HCT116 (cell line): Measurements from ENCODE around the gene PRR15L. TPM values are rescaled to one million over a fixed set of nuclear protein-coding genes. Genes with fewer than 3 reads are reported as not detected.

Source experiments
- ATAC-seq: fragments of 200-7000 bp; cut with Tn5 transposase; 2 replicates; pipeline ENCODE4 v1.9.1; 2020; ENCODE audit warnings: mild to moderate bottlenecking, moderate library complexity
- BruUV-seq: library from RNA; stranded (reverse); fragments of 400-500 nt; replicated peaks from 2 replicates; lab custom pipeline; 2021; lab: Mats Ljungman, UMichigan
- CTCF ChIA-PET: fragments of 300-600 bp; sonication (Branson Sonifier 250); formaldehyde crosslinking; loops from one replicate; lab custom pipeline; 2021; ENCODE audit warnings: antibody characterized with exemption; lab: Charles Lee
- POLR2A ChIA-PET: fragments of 300-600, 350-600 bp; sonication (Branson Sonifier 250); formaldehyde crosslinking; loops from one replicate; lab custom pipeline; 2021; ENCODE audit warnings: antibody characterized with exemption; lab: Charles Lee
- RAD21 ChIA-PET, 2 experiments: fragments of 300-600 bp; sonication (Branson Sonifier 250); formaldehyde crosslinking; loops; one replicate each; lab custom pipeline; 2023; ENCODE audit warnings: low total read pairs in 2 of 2; ENCODE audit not compliant: uncharacterized antibody in 2 of 2, unreplicated experiment in 2 of 2, low non-redundant PET in 1 of 2; lab: Charles Lee
- DNase-seq: peaks from one replicate; pipeline ENCODE4 v3.0.0-alpha.2; 2010; ENCODE audit warnings: low read depth, low spot score
- H2AFZ ChIP-seq: fragments of 200-600 bp; shearing (Covaris generic), sonication (generic); 2 replicates; pipeline ENCODE4 v1.6.1; 2017; ENCODE audit warnings: low read depth, mixed run types, mixed read lengths, antibody characterized with exemption, low read length; ENCODE audit not compliant: poor library complexity, severe bottlenecking
- H3K27ac ChIP-seq: 2 replicates; pipeline ENCODE4 v1.5.1; 2012; ENCODE audit warnings: low read depth, low read length
- H3K27me3 ChIP-seq: fragments of 200-600 bp; sonication (generic); 2 replicates; pipeline ENCODE4 v1.6.1; 2016; ENCODE audit warnings: mixed run types, low read length, mixed read lengths; ENCODE audit not compliant: insufficient read depth
- H3K36me3 ChIP-seq, 2 experiments: fragments of 200-500 bp in 1 of 2; fragments of 200-600 bp in 1 of 2; sonication (Bioruptor generic) in 1 of 2; sonication (generic) in 1 of 2; 2 replicates each; pipeline versions ENCODE4 v1.5.1 to v1.6.1; 2014 to 2016; ENCODE audit warnings: low read length in 2 of 2, inconsistent platforms in 1 of 2, mixed read lengths in 1 of 2, mixed run types in 1 of 2; ENCODE audit not compliant: insufficient read depth in 2 of 2, control insufficient read depth in 1 of 2
- H3K4me1 ChIP-seq, 2 experiments: fragments of 200-600 bp in 1 of 2; sonication (generic) in 1 of 2; 2 replicates each; pipeline versions ENCODE4 v1.5.1 to v1.6.1; 2012 to 2017; ENCODE audit warnings: low read length in 2 of 2, inconsistent platforms in 1 of 2, mild to moderate bottlenecking in 1 of 2, mixed read lengths in 1 of 2, mixed run types in 1 of 2, moderate library complexity in 1 of 2; ENCODE audit not compliant: insufficient read depth in 2 of 2, control insufficient read depth in 1 of 2
- H3K4me2 ChIP-seq: fragments of 200-600 bp; sonication (generic); 2 replicates; pipeline ENCODE4 v1.6.1; 2017; ENCODE audit warnings: mixed run types, low read length, mixed read lengths
- H3K4me3 ChIP-seq, 2 experiments: fragments of 200-600 bp in 1 of 2; sonication (generic) in 1 of 2; replicated peaks in 1 of 2; 2 replicates each; pipeline ENCODE4 v1.5.1; 2011 to 2016; ENCODE audit warnings: low read length in 2 of 2, control low read depth in 1 of 2, low read depth in 1 of 2, mild to moderate bottlenecking in 1 of 2, mixed read lengths in 1 of 2, mixed run types in 1 of 2
- H3K79me2 ChIP-seq: fragments of 200-600 bp; sonication (generic); 2 replicates; pipeline ENCODE4 v1.6.1; 2017; ENCODE audit warnings: mild to moderate bottlenecking, mixed run types, low read length, moderate library complexity, mixed read lengths; ENCODE audit not compliant: insufficient read depth
- H3K9ac ChIP-seq: fragments of 200-600 bp; sonication (generic); 2 replicates; pipeline ENCODE4 v1.6.1; 2016; ENCODE audit warnings: low read length, mixed read lengths
- H3K9me2 ChIP-seq: fragments of 200-600 bp; sonication (generic), shearing (Covaris generic); 2 replicates; pipeline ENCODE4 v1.6.1; 2017; ENCODE audit warnings: mixed run types, mild to moderate bottlenecking, moderate library complexity; ENCODE audit not compliant: insufficient read depth
- H3K9me3 ChIP-seq, 2 experiments: fragments of 200-500 bp in 1 of 2; fragments of 200-600 bp in 1 of 2; sonication (Bioruptor generic) in 1 of 2; sonication (generic) in 1 of 2; 2 replicates each; pipeline ENCODE4 v1.6.1; 2014 to 2017; ENCODE audit warnings: low read length in 2 of 2, mixed read lengths in 2 of 2, inconsistent platforms in 1 of 2, low read depth in 1 of 2, mild to moderate bottlenecking in 1 of 2, mixed run types in 1 of 2, moderate library complexity in 1 of 2; ENCODE audit not compliant: control insufficient read depth in 1 of 2, insufficient read depth in 1 of 2
- H4K20me1 ChIP-seq: fragments of 200-600 bp; sonication (generic), shearing (Covaris generic); 2 replicates; pipeline ENCODE4 v1.6.1; 2017; ENCODE audit warnings: mixed run types, mild to moderate bottlenecking, moderate library complexity; ENCODE audit not compliant: insufficient read depth
- CBX3 ChIP-seq: IDR thresholded peaks from 2 replicates; pipeline ENCODE4 v1.6.1; 2012; ENCODE audit warnings: low read depth
- EGR1 ChIP-seq: IDR thresholded peaks from 2 replicates; pipeline ENCODE4 v1.6.1; 2012; ENCODE audit warnings: low read depth
- EZH2 ChIP-seq: fragments of 200-600 bp; sonication (generic); IDR thresholded peaks from 2 replicates; pipeline ENCODE4 v1.6.1; 2017; ENCODE audit warnings: antibody characterized with exemption, mixed run types
- TCF7L2 ChIP-seq: IDR thresholded peaks from 2 replicates; pipeline ENCODE4 v1.7.0; 2011; ENCODE audit warnings: borderline replicate concordance, inconsistent platforms; ENCODE audit not compliant: insufficient read depth, insufficient read length; ENCODE audit errors: extremely low read depth
- YY1 ChIP-seq: IDR thresholded peaks from 2 replicates; pipeline ENCODE4 v1.6.1; 2011; ENCODE audit warnings: low read length, low read depth, moderate library complexity, mild to moderate bottlenecking; ENCODE audit not compliant: insufficient replicate concordance; ENCODE audit errors: extremely low read depth
- ZNF274 ChIP-seq: fragments of 200-500 bp; sonication (Bioruptor generic); IDR thresholded peaks from 2 replicates; pipeline ENCODE4 v1.6.1; 2014; ENCODE audit warnings: mild to moderate bottlenecking, low read depth, low read length, inconsistent platforms
- intact Hi-C: fragments of 100-400 bp; cut with micrococcal nuclease; formaldehyde crosslinking; loops from 2 replicates; pipeline ENCODE4 v1.10.0; 2022
- total RNA-seq: library from RNA; stranded (reverse); gene quantifications from one replicate; pipeline ENCODE4 v1.2.1, GENCODE V29; 2021; ENCODE audit not compliant: unreplicated experiment
- TF ChIP-seq, protein P1 (sequence below): IDR thresholded peaks from 2 replicates; pipeline ENCODE4 v1.6.1; 2012
- TF ChIP-seq, protein P2 (sequence below): IDR thresholded peaks from 2 replicates; pipeline ENCODE4 v1.6.1; 2012
- TF ChIP-seq, protein P3 (sequence below), 3 experiments: fragments of 200-600 bp in 1 of 3; sonication (generic) in 1 of 3; IDR thresholded peaks in 2 of 3; conservative IDR thresholded peaks in 1 of 3; 2 replicates each; pipeline ENCODE4 v1.5.1; 2012 to 2017; ENCODE audit warnings: low read depth in 2 of 3, low read length in 2 of 3, antibody characterized with exemption in 1 of 3, borderline replicate concordance in 1 of 3, control low read depth in 1 of 3, mild to moderate bottlenecking in 1 of 3, mixed read lengths in 1 of 3, mixed run types in 1 of 3, moderate library complexity in 1 of 3; ENCODE audit not compliant: insufficient read depth in 1 of 3
- TF ChIP-seq, protein P4 (sequence below): IDR thresholded peaks from 2 replicates; pipeline ENCODE4 v1.6.1; 2011; ENCODE audit warnings: mild to moderate bottlenecking, low read length, moderate library complexity; ENCODE audit not compliant: insufficient replicate concordance; ENCODE audit errors: extremely low read depth

Gene PRR15L
- total RNA-seq, 1 experiment from 2014 or later: 0.34 TPM

DNA sequence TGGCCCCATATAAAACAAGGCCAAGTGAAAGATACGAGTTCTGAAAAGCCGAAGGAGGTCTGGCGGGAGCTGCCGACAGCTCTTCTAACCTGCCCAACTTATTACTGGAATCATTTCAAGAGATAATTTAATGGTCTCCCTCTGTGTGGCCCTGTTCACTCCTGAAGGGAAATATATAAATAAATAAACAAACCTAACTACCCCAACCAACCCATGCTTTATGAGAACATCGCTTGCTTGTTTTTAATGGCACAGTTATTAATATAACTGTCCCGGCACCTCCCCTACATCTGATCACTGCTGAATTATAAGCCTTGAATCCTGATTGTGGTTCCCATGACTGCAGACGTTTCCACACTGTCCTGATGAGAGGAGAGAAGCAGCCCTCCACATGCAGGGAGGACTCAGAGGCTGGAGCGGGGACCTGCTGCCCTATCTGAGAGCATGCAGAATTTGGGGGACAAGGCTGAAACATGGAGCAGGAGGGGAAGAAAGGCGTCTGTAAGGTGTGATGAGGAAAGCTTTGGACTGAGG is 35.4 kb upstream of the PRR15L start:
- POLR2A ChIA-PET: no interaction called here
- no peaks in the 10 kb centered on the region for H4K20me1 ChIP-seq
- DNase-seq (no peak), ATAC-seq (no peak)
- H3K79me2 ChIP-seq: no peaks in the 10 kb centered on the region
- H3K9me2 ChIP-seq: no peaks in the 10 kb centered on the region
- no peaks in the 10 kb centered on the region for H3K4me1 ChIP-seq
- no peaks in the 10 kb centered on the region for H3K27me3 ChIP-seq
- no peak overlapping the region for H3K27ac ChIP-seq
- no peak for TF ChIP-seq EZH2
- TF ChIP-seq, protein P1, sequence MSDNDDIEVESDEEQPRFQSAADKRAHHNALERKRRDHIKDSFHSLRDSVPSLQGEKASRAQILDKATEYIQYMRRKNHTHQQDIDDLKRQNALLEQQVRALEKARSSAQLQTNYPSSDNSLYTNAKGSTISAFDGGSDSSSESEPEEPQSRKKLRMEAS: no peak
- TF ChIP-seq TCF7L2: no peak
- H3K9me3 ChIP-seq: no peaks in the 10 kb centered on the region
- no peak overlapping the region for H2AFZ ChIP-seq
- no peak overlapping the region for H3K4me2 ChIP-seq
- no peak overlapping the region for H3K9ac ChIP-seq
- no TSS peak for BruUV-seq
- RAD21 ChIA-PET: no interaction called here
- intact Hi-C loops: no loop called here
- H3K36me3 ChIP-seq: no peaks in the 10 kb centered on the region
- CTCF ChIA-PET: no interaction called here
- H3K4me3 ChIP-seq: no peak overlapping the region

DNA sequence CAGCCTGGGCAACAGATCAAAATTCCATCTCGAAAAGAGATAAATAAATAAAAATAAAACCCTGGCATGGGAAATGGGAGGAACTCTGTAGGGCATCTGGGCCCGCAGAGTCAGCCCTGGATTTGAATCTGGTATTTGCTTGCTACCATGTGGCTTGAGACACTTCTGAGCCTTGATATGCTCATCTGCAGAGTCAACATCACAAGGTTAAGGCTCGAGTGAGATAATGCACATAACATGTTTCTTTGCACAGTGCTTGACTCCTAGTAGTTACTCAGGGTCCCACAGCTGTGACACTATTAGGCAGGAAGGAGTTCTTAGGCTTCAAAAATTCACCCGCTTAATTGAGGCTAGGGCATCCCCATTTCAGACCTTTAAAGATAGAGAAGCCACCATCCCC is 34.5 kb upstream of the PRR15L start:
- intact Hi-C loops: no loop called here
- H4K20me1 ChIP-seq: no peaks in the 10 kb centered on the region
- H3K36me3 ChIP-seq: no peaks in the 10 kb centered on the region
- no peak overlapping the region for H3K4me2 ChIP-seq
- H3K9ac ChIP-seq: no peak overlapping the region
- RAD21 ChIA-PET: no interaction called here
- H3K9me2 ChIP-seq: no peaks in the 10 kb centered on the region
- no peaks in the 10 kb centered on the region for H3K27me3 ChIP-seq
- ATAC-seq: no peak
- CTCF ChIA-PET: no interaction called here
- H2AFZ ChIP-seq: no peak overlapping the region
- H3K9me3 ChIP-seq: no peaks in the 10 kb centered on the region
- H3K4me1 ChIP-seq: no peaks in the 10 kb centered on the region
- TF ChIP-seq, protein P2, sequence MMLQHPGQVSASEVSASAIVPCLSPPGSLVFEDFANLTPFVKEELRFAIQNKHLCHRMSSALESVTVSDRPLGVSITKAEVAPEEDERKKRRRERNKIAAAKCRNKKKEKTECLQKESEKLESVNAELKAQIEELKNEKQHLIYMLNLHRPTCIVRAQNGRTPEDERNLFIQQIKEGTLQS: no peak
- TF ChIP-seq, protein P3, sequence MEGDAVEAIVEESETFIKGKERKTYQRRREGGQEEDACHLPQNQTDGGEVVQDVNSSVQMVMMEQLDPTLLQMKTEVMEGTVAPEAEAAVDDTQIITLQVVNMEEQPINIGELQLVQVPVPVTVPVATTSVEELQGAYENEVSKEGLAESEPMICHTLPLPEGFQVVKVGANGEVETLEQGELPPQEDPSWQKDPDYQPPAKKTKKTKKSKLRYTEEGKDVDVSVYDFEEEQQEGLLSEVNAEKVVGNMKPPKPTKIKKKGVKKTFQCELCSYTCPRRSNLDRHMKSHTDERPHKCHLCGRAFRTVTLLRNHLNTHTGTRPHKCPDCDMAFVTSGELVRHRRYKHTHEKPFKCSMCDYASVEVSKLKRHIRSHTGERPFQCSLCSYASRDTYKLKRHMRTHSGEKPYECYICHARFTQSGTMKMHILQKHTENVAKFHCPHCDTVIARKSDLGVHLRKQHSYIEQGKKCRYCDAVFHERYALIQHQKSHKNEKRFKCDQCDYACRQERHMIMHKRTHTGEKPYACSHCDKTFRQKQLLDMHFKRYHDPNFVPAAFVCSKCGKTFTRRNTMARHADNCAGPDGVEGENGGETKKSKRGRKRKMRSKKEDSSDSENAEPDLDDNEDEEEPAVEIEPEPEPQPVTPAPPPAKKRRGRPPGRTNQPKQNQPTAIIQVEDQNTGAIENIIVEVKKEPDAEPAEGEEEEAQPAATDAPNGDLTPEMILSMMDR (IDR thresholded peaks at IDR 0.05 in 2 of 3, conservative IDR thresholded peaks at IDR 0.05 in 1 of 3; ENCODE audit: borderline replicate concordance in 1 of 3, insufficient read depth in 1 of 3, low read depth in 2 of 3, low read length in 2 of 3): no peak
- no peak for TF ChIP-seq ZNF274
- TF ChIP-seq EGR1: no peak
- TF ChIP-seq, protein P4, sequence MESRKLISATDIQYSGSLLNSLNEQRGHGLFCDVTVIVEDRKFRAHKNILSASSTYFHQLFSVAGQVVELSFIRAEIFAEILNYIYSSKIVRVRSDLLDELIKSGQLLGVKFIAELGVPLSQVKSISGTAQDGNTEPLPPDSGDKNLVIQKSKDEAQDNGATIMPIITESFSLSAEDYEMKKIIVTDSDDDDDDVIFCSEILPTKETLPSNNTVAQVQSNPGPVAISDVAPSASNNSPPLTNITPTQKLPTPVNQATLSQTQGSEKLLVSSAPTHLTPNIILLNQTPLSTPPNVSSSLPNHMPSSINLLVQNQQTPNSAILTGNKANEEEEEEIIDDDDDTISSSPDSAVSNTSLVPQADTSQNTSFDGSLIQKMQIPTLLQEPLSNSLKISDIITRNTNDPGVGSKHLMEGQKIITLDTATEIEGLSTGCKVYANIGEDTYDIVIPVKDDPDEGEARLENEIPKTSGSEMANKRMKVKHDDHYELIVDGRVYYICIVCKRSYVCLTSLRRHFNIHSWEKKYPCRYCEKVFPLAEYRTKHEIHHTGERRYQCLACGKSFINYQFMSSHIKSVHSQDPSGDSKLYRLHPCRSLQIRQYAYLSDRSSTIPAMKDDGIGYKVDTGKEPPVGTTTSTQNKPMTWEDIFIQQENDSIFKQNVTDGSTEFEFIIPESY: no peak
- TF ChIP-seq YY1: no peak
- no peak for TF ChIP-seq EZH2
- TF ChIP-seq CBX3: no peak
- POLR2A ChIA-PET: no interaction called here
- H3K79me2 ChIP-seq: no peaks in the 10 kb centered on the region
- H3K4me3 ChIP-seq: no peak overlapping the region
- DNase-seq: no peak
- no peak overlapping the region for H3K27ac ChIP-seq
- BruUV-seq: no TSS peak
